DMS79 treated with DMSO at 0.1 percent for 48 hours (cell line): Measurements from ENCODE around the gene LHX3.
"Not testable (repeated sequence)": the region's sequence is repeated elsewhere in the genome, so short reads cannot be mapped to it uniquely, and the experiment has no call there.

ENCODE experiments used
- DNase-seq: peaks from one replicate; lab custom pipeline; 2025; lab: John Stamatoyannopoulos, UW

The LHX3 gene

DNA sequence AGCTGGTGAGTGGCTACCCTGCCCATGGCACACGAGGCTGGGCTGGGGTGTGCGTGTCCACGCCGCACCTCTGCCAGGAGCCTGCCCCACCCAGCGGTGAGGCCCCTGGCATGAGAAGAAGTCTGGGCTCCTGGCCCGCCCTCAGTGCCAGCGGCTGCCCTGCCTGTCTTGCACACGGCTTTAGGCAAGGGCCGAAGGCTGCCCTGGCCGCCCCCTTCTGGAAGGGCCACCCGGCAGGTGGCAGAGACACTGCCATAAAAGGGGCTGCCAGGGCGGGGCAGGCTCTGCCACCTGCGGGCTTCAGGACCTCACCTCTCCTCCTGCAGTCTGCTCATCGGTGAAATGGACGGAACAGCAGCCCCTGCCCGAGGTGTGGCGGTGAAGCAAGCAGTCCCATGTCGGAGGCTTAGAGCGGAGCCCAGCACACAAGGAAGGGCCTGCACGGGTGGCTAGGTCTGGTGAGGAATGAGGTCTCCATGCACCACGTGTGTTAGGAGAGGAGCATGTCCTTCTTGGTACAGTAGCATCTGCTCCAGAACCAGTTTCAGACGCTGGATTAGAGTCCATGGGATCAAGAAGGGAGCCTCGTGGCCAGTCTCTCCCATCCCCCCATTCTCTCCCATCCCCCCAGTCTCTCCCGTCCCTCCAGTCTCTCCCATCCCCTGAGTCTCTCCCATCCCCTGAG, 51.4 kb downstream of the LHX3 start:
- no peak for DNase-seq

DNA sequence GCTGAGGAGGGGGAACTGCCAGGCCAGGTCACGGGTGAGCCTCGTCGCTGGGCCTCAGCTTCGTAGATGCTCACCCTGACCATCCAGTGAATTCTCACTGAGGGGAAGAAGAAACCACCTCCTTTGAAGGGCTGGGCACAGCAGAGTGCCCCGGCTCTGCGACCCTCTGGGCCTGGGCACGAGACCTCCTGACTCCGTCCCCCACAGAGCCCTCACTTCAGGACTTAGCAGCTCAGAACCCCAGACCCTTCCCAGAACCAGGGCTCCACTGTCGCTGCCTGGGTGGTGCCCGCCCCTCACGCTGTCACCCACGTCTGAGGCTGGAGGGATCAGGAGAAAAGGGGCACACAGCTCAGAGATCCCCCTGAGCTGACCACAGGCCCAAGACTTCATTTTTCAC, 52.0 kb downstream of the LHX3 start:
- no peak for DNase-seq

DNA sequence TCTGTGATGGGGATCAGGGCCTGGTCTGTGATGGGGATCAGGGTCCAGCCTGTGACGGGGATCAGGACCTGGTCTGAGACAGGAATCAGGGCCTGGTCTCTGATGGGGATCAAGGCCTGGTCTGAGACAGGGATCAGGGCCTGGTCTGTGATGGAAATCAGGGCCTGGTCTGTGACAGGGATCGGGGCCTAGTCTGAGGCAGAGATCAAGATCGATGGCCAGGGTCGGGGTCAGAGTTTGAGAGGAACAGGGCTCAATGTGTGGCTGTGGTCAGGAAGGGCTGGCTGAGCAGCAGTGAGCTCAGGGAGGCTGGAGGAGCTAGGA, 52.4 kb downstream of the LHX3 start:
- no peak for DNase-seq

DNA sequence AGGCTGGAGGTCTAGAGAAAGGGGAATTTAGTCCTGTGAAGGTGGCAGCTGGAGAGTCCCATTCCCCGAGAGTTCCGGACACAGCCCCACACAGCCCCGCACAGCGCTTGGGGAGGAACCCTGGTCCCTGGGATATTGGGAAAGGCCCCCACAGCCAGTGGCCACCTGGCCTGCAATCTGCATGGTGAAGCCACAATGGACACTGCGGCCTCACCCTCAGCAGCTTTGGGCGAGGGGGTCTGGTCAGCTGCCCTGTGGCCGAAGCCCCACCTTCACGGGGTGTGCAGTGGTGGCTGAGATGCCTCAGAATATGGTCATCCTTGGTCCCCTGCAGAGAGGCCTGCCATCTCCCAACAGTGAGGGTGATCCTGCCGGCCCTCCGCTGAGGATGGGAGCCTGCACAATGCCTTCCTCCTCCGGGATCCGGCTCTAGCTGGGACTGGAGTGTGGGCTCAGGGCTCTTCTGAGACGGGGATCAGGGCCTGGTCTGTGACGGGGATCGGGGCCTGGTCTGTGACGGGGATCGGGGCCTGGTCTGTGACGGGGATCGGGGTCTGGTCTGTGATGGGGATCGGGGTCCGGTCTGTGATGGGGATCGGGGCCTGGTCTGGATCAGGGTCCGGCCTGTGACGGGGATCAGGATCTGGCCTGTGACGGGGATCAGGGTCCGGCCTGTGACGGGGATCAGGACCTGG, 52.9 kb downstream of the LHX3 start:
- DNase-seq: no peak

DNA sequence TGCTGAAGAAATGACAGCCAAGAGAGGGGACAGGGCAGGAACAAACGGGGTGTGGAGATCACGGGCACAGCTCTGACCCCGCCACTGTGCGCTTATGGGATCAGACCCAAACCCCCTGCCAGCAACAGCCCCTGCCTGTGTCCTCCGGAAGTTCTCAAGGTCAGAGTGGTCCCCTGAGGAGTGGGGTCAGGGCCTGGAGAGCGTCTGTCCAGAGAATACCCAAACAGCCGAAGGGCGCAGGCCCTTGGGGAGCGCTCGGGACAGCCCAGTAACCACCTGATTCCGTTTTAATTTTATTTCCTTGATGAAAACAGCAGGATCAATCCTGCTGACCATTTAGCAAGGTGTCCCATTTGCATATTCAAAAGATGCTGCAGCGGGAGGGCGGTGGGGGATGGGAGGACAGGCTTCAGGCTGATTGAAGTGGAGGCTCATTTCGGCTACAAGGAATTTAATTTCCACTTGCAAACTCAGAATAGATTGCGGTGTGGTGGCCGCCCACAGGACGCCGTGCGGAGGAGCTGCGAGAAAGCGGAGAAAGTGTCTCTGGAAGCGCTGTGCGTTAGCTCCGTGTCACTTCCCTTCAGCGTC, 53.6 kb downstream of the LHX3 start:
- DNase-seq: no peak

DNA sequence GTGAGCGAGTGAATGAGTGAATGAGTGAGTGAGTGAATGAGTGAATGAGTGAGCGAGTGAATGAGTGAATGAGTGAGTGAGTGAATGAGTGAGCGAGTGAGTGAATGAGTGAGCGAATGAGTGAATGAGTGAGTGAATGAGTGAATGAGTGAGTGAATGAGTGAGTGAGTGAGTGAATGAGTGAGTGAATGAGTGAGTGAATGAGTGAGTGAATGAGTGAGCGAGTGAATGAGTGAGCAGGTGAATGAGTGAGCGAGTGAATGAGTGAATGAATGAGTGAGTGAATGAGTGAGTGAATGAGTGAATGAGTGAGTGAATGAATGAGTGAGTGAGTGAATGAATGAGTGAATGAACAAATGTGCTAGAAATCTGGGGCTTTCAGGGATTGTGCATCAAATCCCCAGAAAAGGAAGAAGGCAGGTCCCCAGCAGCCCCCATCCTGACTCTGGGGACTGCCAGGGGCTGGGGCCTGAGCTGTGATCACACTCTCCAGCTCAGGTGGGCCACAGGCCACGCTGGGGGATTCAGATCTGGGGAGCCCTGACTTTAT, 54.2 kb downstream of the LHX3 start:
- DNase-seq: not testable (repeated sequence)

DNA sequence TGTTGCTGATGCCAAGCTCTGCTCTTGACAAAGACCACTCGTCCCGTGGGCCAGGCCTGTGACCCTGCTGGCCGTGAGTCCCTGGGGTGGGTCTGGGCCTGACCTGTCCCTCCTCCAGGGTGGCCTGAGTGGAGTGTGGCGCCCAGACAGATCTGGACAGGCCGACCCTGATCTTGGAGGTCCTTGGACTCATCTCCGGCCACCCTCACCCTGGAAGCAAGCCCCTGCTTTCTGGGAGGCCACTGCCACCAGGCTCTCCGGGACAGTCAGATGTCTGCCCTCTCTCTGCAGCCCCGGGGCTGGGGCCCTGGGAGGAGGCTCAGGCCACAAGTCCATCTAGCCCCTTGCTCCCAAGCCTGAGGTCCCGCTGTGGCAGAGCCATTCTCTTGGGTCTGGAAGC, 55.1 kb downstream of the LHX3 start:
- no peak for DNase-seq

DNA sequence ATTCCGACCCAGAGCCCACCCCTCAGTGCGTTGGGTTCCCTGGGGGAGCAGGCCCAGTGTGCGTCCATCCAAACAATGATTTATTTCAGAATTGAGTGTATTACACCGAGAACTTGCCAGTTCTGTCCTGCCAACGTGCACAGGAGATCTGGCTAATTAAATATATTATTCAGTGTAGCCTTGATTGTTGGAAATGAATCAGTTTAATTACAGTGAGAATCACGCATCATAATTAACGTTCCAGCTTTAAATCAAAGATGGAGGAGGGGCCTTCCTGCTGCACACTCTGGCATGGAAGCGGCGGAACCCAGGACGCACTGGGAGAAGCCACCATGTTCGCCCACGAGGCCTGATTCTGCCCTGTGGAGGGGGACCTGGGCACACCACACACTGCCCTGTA, 55.6 kb downstream of the LHX3 start:
- no peak for DNase-seq

DNA sequence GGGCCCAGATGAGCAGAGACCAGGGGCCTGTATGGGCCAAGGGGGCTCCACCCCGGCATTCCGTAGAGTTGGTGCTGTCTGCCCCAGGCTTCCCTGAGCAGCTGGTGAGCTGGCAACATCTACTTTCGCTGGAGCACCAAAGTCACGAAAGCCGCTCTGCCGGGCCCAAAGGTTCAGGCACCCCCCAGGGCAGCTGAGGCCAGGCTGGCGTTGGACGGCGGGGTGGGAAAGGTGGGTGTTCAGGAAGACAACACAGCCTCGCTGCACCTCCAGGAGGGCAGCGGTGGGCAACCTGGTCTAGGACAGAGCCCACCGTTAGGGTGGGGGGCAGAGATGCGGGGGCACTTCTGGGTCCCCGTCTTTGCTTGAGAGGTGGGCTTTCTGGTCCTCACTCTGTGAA, 56.2 kb downstream of the LHX3 start:
- DNase-seq: no peak

DNA sequence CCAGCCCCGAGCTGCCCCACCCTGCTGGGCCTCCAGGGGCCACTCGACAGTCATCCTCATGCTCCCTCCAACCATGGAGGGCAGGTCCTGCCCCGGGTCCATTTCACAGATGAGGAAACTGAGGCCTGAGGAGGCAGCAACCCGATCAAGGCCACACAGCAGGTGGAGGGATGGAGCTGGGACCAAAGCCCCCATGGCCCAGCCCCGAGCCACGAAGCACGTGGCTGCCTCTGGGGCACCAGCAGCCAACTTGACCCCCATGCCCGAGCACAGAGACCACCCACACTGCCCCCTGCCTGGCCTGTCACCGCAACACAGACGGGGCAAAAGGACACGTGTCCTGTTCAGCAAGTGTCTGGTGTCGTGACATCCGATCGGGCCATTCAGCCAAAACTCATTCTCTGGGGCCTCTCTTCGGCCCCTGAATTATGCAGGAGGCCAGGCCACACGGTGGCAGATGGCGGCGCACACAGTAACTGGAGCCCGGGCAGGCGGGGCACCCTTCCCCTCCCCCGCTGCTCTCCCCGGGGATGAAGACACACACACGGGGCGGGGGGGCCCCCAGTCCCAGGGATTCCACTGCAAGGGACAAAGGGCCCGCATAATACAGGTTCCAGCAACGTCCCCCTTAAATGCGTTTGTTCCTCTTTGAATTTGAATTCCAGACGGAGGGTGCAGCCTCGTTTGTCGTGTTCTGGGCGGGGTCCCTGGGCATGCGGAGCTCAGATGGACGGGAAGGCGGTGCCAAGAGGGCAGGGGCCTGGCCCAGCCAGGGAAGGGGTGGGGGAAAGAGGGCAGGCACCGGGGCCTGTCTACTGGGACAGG, 56.8 kb downstream of the LHX3 start:
- DNase-seq: no peak

DNA sequence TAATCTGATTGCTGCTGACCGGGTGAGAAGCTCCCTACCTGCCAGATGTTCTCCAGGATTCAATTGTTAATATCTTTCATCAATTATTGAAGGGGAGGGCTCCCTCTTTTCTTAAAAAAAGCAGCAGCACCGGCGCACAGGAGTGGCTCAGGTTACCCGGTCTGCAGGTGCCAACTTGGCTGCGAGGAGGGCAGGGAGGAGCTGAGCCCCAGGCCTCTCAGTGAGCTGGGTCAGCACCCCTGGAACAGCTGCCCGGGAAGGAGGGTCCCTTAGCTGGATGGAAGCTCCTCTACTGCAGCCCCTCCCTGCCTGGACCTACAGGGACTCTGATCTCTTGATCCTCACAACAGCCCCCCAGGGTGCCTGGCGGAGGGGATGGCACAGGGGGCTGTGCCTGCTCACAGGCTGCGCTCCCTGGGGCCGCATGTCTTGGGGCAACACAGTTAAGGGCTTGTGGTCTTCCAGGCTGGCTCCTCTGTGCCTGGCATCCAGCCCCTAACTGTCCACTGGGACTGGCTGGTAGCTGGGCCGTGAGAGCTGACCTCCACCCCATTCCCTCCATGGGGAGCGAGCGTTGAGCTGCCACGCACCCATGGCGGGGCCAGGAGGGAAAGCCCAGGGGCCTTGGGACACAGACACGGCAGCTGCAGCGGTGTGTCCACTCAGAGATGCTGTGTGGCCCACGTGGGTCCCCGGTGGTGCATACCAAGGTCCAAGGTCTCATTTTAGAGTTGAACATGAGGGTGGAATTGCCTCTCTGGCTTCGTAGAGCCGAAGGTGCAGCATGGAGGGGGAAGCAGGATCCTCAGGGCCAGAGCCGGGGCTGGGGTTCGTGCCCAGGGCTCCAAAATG, 57.7 kb downstream of the LHX3 start:
- peak; percentile 73 for DNase-seq
